ENCODE data around the gene PLPP4.
A peak's percentile ranks its signal among the peaks of the same experiment; 100 is the strongest.
"Not testable (repeated sequence)": the region's sequence is repeated elsewhere in the genome, so short reads cannot be mapped to it uniquely, and the experiment has no call there.

The PLPP4 gene

DNA sequence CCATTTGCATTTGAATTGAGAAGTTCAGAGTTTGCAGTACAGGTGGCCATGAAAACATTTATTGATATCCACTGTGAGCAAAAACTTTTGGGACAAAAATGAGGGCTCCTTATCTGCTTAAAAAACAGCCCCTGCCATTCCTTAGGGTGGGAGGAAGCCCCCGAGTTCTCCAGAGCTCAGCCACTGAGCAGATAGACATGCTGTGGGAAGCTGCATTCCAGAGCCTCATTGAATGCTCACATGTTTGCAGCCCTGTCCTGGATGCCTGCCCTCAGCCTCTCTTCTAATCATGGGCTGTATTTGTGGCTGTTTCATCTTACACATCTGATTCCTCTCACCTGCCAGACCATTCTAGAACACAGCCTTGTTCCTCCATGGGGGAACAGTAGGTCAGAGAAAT, 33.3 kb downstream of the PLPP4 start:
- DNase-seq (ENCODE audit: low spot score): no peak

DNA sequence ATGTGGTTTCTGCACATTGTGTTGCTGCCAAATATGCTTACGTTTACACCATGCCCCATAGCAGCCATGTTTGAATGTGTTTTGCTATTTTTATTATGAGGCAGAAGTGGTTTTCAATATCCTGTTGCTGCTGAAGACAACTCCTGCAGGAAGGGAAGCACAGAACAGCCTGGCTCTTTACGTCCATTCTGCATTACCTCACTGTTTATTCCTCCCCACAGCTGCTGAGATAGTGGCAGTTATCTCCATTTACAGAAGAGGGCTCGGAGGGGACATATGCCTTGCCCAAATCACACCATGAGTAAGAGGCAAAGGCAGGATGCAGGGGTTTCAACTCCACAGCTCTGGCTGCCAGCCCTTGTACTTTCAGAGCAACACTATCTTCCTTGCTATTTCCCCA, 35.3 kb downstream of the PLPP4 start:
- no peak for DNase-seq (ENCODE audit: low spot score)

DNA sequence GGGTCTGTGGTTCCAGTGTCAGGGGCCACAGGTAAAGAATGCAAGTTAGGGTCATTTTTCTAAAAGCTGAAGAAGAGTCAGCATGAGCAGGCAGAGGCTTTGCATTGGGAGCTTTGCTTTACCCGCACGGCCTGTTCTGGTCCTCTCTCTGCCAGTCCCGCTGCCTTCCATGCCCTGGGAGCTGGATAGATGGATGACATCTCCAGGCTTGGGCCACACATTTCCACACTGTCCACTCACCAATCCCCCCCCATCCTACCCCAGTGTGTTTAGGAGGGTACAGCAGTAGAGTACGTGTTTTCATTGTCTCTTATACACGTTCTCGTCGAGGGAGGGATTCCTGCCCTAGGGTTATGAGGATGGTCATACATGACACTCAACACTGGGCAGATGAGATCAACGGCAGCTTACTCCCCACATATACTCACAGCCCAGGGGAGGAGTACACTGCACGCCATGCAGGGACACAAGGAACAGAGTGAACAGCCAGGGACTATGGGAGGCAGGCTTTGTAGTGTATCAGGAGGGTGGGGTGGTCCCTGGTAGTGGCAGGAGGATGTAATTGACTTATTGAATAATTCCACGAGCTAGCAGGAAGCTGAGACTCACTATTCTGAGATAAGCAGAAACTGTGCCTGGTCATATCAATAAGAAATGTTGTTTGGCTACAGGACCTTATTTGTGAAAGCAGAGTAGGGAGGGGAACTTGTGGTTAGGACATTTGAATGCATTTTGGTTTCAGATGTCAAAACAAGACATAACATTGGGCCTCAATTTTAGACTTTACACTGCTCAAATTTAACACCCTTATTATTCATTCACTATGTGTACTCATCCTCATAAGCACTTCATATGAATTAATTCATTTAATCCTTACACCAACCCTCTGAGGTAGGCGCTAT, 36.6 kb downstream of the PLPP4 start:
- no peak for DNase-seq (ENCODE audit: low spot score)

DNA sequence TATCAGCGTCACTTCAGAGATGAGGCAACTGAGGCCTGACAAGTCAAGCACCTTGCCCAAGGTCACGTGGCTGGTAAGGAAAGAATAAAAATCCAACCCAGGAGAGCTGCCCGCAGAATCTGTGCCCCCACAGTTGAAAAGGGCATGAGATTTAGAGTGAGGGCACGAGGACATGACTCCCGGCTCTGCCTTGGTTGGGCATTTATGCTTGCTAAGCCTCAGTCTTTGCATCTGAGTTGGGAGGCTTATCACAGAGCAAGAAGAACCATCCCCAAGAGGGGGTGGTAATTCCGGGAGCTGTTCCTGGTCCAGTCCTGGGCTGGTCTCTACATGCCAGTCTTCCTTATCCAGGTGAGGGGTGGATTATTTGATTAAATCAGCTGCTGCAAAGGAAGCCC, 37.3 kb downstream of the PLPP4 start:
- no peak for DNase-seq (ENCODE audit: low spot score)

DNA sequence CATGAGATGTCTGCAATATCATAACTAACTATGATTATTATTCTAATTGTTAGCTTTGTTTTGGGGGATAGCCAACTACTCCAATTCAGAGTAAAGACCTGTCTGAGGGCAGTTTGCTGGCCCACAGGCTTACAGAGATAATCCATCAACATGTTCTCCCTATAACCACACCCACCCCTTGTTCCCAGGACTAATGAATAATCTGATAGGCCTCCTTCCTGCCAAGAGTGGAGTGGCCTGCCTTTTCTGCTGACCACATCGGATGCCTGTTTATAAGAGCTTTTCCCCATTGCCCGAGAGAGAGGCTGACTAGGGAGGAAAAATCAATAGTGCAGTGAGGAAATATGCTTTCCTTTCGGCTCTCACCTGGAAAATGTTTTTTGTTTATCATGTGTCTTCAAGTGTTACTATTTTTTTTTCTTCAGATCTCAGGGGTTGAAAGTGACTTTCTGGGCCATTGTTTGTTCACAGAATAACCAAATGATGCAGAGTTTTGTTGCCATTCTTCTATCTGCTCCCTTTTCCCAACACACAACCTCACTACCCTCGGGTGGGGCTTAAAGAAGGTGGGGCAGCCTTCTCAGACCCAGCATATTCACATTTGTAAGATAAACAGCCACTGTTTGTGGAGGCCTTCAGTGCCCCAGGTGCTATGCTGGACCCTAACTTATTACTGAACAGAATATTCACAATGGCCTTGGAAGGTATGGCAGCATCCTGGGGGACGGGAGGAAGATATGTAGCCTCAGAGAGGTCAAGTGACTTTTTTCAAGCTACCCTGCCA, 38.4 kb downstream of the PLPP4 start:
- DNase-seq (ENCODE audit: low spot score): no peak

DNA sequence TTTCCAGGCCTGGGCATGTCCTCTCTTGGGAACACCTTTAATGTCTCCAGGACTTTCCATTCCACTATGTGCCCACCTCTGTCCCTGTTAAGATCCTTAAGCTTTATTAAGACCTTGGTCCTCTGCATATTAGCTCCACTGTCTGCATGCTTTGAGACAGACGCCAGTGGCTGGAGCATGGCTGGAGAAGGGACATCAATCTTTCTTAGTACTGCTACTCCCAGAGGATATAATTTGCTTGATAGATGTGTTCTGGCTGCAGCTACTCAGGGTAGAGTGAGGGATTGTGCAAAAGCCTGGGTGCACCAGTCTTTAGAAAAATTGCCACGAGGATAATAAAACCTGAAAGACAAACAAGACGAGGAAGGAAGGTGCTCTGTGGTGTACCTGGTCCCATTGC, 42.9 kb downstream of the PLPP4 start:
- DNase-seq (ENCODE audit: low spot score): no peak

DNA sequence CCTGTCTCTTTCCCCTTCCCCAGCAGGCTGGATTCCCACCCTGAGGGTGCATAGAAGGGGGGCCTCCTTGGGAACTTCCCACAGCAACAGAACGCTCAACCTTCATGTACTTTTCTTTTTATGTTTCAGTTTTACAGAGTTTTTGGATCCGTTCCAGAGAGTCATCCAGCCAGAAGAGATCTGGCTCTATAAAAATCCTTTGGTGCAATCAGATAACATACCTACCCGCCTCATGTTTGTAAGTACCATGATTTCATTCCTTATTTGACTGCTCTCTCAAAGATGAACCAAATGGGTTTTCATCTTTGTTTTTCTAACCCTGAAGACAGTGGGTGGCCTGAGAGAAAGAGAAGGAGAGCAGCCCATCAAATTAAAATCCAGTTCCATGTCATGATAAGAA, 46.7 kb downstream of the PLPP4 start:
- no peak for DNase-seq (ENCODE audit: low spot score)

DNA sequence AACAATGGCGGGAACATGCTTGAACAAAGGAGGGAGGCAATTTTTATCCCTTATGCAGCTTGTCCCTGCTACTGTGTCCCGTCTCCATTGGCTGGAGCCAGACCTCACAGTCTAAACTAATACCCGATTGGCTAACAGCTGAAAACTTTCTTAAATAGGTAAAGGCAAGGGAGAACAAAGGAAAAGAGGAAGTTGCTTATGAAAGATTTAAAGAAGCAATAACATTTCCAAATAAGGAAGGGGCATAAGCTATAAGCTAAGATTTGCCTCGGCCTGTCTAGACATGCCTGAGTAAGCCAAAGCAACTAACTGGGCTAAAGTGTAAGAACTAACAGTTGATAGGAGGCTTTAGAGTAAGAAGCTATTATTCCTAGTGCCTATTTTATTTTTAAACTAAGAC, 47.2 kb downstream of the PLPP4 start:
- DNase-seq (ENCODE audit: low spot score): not testable (repeated sequence)

DNA sequence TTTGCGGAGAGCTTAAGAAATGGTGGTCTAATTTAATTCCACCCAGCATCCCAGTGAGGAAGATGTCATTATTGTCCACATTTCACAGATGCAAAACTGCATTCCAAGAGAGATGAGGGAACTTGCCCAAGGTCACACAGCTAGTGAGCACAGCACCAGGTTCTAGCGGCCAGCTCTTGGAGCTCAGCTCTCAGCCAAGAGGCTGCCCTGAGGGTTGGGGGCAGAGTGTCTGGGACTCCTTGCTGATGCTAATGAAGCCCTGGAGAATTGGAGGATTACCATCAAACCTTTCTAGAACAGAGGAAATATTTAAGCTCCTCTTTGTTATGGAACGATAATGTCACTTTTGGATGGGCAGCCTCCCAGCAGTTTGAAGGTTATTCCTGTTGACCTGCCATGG, 48.0 kb downstream of the PLPP4 start:
- DNase-seq (ENCODE audit: low spot score): no peak

DNA sequence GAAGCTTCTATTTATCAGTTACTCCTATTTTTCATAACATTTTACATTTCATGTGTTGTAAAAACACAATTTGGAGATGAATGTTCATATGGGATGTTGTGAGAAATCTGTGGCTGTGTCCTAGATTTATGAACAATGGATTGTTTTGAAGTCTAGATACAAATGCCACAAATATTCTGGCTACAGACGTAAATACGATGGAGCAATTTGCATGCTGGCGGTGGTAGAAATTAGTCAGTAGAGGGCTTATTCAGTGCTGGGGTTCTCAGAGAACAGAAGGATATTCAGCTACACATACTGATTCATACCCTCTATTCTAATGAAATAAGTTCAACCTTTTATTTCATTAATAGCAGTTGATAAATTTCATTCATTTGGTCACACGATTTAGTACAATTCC, 48.8 kb downstream of the PLPP4 start:
- DNase-seq (ENCODE audit: low spot score): no peak

DNA sequence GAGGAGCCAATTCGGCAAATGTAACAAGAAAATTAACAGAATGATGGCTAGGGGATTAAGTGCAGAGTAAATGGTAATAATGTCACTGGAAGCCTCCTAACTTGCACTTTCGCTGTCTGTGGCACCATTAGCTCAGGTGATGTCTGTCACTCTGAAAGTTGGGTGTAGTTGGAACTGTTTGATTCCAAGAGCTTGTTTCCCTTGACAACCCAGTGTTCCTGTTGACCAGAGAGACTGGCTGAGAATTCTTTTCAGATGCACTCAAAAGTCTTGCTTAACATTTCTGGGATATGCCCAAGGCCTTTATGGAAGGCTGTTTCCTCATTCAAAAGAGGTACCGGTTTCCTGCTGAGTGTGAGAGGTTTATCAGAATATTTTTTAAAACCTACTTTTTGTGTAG, 49.6 kb downstream of the PLPP4 start:
- no peak for DNase-seq (ENCODE audit: low spot score)

DNA sequence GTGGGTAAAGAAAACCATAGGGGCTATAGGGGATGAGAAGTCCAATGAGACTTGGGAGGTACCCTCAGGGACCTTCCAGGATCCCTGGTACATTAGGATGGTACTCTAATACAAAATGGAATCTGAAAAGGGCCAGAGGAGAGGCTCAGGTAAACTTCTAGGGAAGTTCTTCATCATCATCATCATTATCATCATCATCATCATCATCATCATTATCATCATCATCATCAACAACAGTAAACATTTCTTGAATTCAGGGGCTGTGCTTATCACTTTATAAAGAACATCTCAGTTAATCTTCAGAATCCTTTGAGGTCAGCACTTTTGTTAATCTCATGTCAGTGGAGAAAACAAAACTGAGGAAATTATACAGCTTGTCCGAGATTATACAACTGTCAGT, 50.1 kb downstream of the PLPP4 start:
- no peak for DNase-seq (ENCODE audit: low spot score)

DNA sequence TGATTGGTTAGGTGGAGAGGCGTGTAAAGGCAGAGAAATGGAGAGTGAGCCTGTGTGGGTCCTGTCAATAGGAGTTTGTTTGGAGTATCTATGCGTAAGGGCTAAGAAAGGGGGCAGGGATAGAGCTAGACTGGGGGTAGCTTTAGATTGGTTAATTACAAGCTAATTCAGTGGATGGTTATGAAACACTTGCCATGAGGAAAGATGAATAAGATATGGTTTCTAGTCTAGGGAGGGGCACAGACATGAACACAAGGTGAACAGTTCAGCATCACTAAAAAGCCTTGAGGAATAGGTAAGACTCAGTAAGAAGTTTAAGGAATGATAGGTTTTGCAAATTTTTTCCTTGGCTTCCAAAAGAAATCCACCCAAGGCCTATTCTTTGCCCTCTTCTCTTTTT, 50.6 kb downstream of the PLPP4 start:
- DNase-seq (ENCODE audit: low spot score): no peak

DNA sequence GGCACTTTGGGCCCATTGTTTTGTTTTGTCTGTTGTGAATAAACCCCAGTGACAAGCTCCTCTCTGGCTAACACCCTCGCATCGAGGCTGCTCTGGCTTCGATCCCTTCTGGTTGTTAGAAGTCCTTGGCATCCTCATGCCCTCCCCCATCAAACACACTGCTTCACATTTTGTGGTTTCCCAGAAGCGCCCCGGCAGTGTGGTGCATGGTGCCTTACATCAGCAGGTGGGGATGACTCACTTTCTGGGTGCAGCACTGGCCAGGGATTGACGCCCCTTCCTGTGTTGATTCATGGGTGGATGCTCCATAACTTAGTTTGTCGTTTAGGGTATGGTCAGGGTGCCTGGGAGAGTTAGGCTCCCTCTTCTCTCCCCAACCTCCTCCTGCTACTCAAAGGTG, 51.4 kb downstream of the PLPP4 start:
- DNase-seq (ENCODE audit: low spot score): no peak

DNA sequence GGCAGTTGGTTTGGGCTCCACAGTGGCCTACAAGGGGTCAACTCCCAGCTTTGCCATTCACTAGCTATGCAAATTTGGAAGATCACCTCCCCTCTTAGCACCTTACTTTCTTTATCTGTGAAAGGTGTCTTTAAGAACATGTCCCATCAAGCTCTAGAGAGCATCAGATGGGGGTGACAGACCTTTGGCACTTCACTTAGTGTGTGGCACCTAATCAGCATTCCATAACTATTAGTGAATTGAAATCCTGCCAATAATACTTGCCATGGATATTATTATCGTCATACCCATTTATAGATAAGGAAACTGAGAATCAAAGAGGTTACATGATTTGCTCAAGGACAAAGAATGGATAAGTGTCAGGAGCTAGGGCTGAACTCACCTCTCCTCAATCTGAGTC, 51.9 kb downstream of the PLPP4 start:
- DNase-seq (ENCODE audit: low spot score): no peak

DNA sequence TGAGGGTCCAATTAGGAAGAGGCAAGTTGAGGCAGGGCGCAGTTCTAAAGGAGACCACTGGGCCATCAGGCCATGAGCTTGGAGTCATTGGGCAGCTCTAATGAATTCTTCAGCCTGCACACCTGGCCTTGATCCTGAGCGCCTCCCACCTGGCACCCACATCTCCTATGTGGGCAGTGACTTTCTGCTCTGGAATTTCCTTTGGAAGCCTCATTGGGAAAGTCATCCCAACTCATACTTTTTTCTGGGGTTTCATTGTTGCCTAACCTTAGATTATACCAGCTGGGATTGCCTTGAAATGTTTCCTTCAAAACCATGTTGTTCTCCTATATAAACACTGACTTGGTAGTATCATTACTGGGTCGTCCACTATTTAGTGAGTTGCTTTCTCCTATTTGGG, 54.1 kb downstream of the PLPP4 start:
- no peak for DNase-seq (ENCODE audit: low spot score)

DNA sequence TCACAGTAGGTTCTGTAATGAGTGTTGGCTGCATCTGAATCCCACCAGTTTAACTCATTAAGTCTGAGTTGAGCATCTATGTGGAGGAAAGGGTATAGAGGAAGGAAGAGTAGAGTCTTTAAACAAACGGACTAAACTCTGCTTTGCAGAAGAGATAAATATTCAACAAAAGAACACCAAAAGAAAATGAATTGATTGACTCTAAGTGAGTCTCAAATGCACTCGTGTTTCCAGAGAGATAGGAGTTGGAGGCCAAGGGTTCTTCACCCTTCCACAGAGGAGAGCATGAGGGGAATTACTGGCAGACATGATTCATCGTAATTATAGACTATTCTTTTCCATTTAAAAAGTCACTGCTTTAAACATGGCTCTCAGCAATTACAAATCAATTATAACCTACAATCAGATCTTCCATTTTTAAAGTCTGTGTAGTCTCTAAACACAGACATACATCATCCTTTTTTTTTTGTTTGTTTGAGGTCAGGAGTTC, 56.3 kb downstream of the PLPP4 start:
- DNase-seq (ENCODE audit: low spot score): no peak

DNA sequence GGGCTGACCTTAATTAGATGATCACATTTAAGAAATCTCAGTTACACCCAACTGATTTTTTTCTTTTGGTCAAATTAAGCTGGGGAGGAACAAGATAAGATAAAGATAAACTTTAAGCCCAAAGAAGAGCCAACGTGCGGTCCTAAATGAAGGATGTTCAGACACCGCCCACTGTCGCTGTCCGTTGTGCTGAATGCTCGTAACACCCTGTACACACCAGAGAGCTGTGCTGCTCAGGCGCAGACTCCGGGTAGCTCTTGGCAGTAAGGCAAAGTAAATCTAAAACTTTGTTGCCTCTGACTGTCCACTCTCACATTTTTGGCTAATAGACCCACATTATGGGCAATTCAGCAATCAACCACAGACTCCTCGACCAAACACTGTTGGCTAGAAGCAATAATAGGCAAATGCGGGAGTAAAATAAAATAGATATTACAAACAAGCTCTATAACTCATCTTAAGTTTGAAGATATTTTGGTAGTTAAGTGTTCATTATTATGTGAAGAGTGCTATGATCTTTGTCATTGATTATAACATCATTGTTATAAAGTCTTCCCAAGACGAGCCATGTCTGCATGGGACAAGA, 57.1 kb downstream of the PLPP4 start:
- DNase-seq (ENCODE audit: low spot score): peak; percentile 13

DNA sequence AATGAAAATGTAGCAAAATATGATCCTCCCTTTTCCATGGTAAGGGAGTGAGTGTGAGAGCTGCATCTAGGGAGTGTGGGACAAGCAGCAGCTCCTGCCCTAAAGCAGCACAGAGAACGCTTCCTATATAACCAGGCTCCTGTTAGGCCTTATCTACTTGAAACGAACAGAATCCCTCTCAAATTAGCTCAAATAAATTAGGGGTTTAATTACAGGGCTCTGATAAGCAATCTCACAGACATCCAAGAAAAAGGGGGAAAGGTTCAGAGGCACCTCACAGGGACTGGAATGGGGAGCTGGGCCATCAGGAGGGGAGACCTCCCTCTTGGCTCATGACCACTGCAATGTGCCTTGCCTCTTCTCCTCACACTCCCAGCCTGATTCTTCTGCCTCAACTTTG, 57.9 kb downstream of the PLPP4 start:
- DNase-seq (ENCODE audit: low spot score): no peak

DNA sequence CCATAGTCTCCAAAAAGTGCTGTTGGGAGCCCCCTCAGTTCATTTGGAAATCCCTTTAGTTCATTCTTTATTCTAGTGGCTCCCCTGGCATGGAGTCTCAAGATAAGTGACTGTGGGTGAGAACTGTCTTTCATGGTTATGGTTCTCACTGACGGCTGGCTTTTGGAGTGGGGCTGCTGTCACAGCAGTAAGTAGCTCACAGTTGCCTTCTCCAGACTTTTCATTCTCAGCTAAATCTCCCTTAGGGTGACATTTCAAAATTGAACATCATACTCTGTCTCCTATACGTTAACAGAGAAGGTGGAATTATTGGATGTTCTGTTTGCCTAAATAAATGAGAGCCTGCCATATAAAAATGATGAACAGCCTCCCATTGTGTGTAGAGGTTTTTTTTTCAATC, 58.7 kb downstream of the PLPP4 start:
- no peak for DNase-seq (ENCODE audit: low spot score)

DNA sequence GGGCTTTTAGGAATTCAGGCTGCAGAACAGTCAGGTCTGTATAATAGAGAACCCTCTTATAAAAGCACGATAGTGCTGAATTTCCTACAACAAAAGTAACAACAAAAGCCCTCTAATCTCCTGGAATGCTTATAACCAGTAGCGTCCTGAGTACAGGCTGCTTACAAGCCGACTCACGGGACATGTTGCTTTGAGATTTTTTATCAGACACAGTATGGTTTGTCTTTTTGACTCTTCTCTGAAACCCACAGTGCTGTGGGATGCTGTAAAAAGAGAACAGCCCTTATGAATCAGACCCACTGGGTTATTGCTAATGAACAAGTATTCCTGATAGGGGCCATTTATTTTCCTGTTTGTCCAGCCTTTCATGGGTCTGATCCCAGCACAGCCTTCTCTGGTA, 59.4 kb downstream of the PLPP4 start:
- no peak for DNase-seq (ENCODE audit: low spot score)

DNA sequence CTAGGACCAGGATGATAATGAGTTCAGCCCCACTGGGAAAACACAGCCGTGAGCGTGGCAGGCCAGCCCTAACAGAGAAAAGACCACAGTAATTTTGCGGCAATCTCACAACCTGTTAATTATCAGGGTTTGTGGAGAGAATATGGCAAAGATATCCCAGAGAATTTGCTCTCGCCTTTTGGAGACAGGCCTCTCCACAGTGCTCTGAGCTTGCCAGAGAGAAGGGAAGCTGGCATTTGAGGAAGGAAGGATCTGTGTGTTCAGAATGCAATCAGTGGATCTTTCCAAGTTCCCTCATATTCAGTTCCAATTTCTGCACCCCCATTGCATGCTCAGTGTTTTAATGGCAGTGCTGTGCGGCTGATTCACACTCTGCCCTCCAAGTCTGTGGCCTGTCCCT, 60.2 kb downstream of the PLPP4 start:
- no peak for DNase-seq (ENCODE audit: low spot score)

DNA sequence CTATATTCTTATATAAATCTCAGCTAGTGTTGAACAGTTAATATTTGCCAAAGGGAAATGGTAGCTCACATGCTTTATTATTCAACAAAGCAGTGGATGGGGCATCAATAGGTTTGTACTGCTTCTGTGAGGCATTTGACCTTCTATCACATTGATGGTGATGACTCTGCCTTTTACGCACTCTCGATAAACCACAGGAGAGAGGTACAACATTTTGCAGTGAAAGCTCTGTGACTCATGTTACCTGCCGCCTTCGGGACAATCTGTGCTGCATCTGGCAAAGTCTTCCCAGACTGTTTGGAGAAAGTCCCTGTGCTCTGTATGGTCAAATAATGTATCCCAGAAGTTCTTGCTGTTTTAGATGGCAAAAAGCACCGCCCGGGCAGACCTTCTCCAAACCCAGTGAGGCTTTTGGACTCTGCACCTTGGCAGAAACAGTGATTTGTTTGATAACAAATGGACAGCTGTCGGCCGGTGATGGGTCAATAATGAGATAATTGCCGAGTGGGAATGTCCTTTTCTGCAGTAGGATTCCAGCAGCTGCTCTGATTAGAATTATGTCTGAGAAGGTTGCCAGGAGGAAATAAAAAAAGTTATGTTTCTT, 61.0 kb downstream of the PLPP4 start:
- DNase-seq (ENCODE audit: low spot score): no peak

Measured in kidney capillary endothelial cell (primary cell).